NCI-H524 treated with DMSO at 0.1 percent for 48 hours (cell line): Measurements from ENCODE around the gene ULK2.
A peak's percentile ranks its signal among the peaks of the same experiment; 100 is the strongest.

Source experiments
- DNase-seq: peaks from one replicate; lab custom pipeline; 2025; lab: John Stamatoyannopoulos, UW

ULK2 gene

DNA sequence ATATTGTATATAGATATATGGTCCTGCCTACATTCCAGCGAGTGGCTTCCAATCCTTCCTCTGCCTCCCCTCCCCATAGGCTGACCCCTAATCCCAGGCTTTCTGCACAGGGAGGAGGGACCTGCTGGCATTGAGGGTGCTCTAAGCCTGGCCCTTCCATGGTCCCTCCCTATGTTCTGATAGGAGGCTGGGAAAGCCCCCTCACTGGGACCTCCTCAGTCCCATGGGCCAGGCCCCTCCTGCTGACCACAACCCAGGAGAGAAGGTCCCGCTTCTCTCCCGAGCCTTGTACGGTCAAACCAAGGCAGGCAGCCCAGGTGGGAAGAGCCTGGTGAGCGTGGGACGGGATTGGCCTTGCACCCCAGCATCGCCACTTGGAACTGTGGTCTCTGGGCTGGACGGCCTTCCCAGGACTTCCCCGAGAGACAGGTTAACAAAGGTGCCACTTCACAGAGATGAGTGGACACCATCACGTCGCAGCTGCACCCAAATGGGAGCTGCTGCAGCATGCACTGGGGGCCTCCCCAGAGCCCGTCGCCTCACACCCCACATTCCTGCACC is 120.5 kb downstream of the ULK2 start:
- DNase-seq: no peak

GRCh38 chr17:19746517-19746916 is 121.2 kb downstream of the ULK2 start:
- no peak for DNase-seq

- DNase-seq: no peak
Observed at GRCh38 chr17:19744922-19745757, 122.6 kb downstream of the ULK2 start.

GRCh38 chr17:19744492-19744891 is 123.2 kb downstream of the ULK2 start:
- DNase-seq: no peak

DNA sequence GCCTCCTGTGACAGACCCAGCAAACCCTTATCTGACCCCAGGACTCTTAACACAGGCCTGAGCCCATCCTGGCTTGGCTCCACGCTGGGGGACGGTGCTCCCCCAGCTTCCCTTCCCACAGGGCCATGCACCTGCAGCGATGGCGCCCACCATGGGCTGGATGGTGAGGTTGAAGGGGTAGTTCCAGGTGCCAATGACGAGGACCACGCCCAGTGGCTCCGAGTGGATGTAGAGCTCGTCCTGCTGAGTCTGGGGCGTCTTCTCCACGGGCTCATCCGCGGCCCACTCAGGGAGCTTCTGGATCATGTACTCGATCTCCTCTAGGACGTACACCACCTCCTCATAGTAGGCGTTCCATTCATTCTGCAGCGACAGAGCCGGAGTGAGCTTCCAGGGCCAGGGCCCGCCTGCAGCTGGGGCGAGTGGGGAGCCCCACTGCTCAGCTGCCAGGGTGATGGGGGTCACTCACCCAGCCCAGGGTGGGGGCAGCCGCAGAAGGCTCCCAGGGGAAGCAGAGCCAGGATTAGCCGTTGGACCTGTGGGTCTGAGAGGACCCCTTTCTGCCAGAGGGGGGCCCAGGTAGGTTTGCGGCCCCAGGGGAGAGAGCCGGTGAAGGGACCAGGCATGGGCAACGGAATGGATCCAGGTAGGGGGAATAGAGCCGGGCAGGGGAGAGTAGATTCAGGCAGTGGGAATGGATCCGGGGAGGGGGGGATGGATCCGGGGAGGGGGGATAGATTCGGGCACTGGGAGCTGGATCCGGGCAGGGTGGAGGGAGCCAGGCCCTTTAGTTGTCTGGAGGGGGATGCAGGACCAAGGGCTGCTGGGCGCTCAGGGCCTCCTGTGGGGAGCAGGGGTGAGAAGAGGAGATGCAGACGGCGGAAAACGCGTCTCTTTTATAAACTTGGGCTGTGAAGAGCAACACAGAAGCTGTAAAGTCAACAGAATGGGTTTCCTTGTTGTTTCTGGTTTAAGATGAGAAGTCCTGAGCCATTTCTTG is 124.3 kb downstream of the ULK2 start:
- no peak for DNase-seq

DNA sequence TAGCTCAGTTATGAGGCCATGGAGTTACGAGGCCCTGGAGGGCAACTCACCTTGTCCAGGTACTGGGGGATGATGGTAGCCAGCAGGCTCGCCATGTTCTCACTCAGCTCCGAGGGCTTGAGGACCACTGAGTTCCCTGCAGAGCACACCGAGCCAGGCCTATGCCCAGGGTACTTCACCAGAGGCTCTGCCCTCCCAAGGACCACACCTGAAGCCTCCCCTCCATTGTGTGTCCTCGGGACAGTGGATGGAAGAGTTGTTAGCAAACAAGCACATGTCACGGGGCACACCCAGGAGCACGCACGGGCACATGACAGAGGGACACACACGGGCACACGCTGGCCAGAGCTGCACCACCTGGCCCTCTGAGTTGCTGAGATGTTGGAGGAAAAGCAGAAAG is 125.2 kb downstream of the ULK2 start:
- no peak for DNase-seq

- no peak for DNase-seq
Observed at GRCh38 chr17:19741832-19742457, 125.8 kb downstream of the ULK2 start.

GRCh38 chr17:19740933-19741332 is 126.8 kb downstream of the ULK2 start:
- DNase-seq: no peak

DNA sequence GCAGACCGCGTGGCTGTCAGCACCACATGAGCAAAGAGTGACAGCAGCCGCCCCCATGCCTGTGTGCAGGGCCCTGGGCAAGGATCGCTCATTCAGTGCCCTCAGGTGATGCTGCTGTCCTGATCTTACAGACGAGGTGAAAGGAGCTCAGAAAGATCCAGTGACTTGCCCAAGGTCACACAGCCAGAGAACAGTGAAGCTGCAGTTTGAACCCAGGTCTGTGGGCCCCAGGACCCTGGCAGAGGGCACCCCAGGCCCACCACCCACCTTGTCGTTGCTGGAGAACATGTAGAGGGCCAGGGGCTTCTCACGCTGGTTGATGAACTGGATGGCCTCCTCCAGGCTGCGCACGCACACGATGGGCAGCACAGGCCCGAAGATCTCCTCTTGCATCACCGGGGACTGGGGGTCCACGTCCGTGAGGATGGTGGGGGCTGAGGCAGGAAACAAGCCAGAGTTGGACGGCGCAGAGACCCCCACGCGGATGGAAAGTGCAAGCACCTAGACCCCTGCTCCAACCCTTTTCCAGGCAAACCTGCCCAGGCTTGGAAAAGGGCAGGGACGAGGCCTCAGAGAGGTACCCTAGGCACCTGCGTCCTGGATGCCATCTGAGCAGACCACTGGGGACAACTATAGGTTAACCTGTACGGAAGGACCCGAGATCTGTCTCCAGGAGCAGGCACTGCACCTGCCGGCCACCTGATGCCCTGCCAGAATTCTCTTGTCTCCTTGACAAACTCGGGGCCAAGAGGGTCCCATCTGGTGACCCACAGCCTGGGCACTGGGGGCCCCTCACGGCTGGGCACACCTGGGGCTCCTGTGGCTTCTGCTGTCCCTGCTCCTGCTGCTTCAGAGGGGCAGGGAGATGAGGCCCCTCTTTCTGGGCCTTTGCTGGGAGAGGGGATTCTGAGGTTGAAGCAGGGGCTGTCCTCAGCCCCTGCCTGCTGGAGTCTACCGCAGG is 128.2 kb downstream of the ULK2 start:
- no peak for DNase-seq

DNA sequence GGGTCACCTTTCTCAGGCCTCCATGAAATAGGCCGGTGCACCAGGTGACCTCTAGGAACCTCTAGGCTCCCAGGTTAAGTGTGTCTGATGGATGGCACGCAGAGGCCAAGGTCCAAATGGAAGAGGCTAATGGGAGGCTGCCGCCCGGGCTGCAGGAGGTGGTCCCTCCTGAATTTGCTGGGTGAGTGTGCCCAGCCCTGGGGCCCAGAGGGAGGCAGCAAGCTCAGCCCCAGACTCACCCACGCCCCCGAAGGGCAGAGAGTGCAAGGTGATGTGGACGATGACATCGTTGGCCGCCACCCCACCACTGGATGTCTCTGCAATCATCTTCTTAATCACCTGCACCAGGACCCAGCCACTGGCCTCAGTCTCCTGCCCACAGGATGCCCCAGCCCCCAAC is 129.0 kb downstream of the ULK2 start:
- DNase-seq: no peak

DNA sequence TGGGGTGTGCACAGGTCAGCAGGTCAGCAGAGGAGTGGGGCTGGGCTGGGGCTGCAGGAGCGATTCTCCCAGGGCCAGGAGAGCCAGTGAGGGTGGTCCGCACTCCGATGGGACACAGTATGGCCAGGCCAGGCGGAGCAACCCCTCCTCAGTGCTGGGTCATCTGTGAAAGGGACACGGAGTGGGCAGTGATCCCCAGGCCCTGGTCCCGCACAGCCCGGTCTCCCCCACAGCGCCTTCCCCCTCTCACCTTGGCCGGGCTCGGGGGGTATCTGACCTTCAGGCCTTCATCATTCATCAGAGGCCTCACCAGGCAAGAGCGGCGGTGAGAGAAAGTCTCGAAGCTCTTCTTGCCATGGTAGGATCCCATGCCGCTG is 129.7 kb downstream of the ULK2 start:
- DNase-seq: no peak

DNA sequence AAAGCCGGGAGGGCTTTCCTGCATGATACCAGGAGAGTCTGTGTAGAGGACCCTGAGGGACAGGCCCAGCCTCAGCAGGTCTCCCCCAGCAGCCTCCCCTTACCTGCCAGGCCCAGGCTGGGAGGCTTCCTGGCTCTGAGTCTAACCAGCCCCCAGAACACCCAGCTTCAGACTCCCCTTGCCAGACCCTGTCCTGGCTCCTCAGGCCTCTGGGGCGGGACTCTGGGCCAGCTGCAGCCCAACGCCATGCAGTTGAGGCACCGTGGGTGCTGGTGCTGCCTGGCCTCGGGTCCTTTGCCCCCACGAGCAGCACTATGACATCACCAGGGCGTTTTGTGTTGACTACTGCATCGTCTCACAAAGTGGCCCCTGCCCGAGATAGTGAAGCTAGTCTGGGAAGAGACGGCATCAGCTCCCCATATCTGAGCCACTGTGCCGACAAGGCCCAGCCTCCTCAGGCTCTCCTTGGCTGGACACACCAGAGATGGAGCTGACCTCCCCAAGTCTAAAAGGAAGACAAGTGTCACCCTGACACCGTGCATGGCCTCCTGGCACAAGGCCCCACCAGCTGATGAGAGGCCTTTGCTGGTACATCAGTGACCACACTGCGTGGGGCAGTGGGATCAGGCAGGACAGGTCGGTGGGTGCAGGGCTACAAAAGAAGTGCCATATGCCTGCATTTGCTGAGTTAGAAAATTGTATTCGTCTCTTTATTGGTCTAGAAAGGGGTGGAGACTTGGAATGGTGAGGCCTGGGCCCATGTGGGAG is 130.2 kb downstream of the ULK2 start:
- DNase-seq: no peak

GRCh38 chr17:19736071-19736470 is 131.7 kb downstream of the ULK2 start:
- DNase-seq: no peak

- no peak for DNase-seq
Observed at GRCh38 chr17:19733953-19734526, 133.7 kb downstream of the ULK2 start.

- DNase-seq: no peak
Observed at GRCh38 chr17:19731626-19732025, 136.1 kb downstream of the ULK2 start.

DNA sequence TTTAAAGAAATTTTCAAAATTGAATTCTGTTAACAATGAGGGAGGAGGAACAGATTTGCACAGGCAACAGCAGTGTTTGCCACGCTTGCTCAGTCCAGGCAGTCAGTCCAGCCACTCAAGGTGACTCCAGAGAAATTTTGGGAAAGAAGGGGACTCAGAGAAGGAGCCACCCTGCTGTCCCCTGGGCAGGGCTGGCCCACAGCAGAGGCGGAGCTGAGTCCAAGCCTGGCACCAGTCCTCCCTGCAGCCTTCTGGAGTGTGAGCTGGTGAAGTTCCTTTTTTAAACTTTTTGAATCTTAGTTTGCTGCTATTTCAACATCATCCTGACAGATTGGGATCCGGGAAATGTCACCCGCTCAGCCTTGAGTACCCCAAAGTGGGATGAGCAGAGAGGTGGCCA is 136.9 kb downstream of the ULK2 start:
- no peak for DNase-seq

- no peak for DNase-seq
Observed at GRCh38 chr17:19729900-19730299, 137.8 kb downstream of the ULK2 start.

- peak; percentile 19 for DNase-seq
Observed at GRCh38 chr17:19728084-19728495, 139.6 kb downstream of the ULK2 start.

DNA sequence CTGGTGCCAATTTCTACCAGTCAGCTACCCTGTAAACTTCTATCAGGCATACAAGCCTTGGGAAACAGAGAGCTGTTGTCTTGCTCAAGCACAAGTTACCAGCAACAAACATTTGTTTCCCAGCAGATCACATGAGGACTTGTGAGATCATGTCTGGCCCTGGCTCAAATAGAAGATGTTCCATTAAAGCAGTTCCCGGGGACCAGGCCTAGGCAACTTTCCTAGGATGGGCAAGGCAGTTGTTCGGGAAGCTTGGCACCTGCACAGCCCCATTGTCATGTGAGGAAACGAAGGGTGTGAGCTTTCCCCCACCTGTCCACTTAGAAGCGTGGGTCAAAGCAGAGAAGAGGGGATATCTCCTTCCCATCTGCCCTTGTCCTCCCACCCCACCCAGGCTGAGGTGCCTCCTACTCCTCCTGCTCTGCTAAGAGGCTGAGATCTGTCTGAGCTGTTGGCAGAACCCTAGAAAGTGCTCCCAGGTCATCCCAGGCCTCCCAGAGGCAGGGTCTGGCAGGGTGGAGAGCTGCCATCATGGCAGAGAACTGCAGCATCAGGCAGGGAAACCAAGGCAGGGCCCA is 140.1 kb downstream of the ULK2 start:
- DNase-seq: no peak
